Measurements from ENCODE around the gene WWOX. TPM values are rescaled to one million over a fixed set of nuclear protein-coding genes. Genes with fewer than 3 reads are reported as not detected.

WWOX gene
- total and polyA plus RNA-seq, 2 donors (not counting 3 experiments of a cell fraction or from before 2014, with no cell fraction given): 6.2 to 12.5 TPM

DNA sequence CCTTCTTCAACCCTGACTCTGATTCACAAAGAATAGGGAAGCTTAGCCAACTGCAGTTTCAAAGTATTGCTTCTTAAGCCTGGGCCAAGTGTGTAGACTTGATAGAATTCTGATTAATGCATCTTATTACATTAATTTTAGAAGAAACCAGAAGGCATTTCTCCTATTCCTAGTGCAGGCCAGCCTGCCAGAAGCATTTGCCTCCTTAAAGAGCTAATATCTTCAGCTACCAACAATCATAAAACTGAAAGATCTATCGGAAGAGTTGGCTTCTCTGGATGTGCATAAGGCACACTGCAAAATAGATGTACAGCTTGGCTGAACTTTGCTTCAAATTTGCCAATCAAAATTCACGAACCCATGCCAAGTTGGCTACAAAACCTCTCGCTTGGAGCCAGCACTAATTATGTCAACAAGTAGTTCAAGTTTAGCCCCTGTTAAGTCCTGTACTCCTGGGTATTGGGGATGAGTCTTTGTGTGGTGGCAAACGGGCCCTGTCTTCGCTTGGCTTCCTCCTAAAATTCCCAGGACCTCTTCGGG is 717.8 kb downstream of the WWOX start:
- dilution Hi-C loops (cut with MboI; ENCODE audit: extremely low pct_ligation_motif_present, low sequenced_read_pairs): no loop called here
- H3K9me1 ChIP-seq (replicated peaks; ENCODE audit: control insufficient read depth, extremely low read depth, insufficient read depth, low read length): no peaks in the 10 kb centered on the region
- H3K27ac ChIP-seq (ENCODE audit: insufficient read depth, low read depth, low read length): no peak overlapping the region
- DNase-seq (ENCODE audit: low read depth, low spot score) (no peak), FAIRE-seq (no peak)
- no peaks in the 10 kb centered on the region for H4K20me1 ChIP-seq (replicated peaks; ENCODE audit: control insufficient read depth, extremely low read depth, insufficient read depth, low read length)
- no peaks in the 10 kb centered on the region for H3K27me3 ChIP-seq (ENCODE audit: control insufficient read depth in 2 of 2, insufficient read depth in 2 of 2, low read length in 2 of 2)
- no peak overlapping the region for H3K9ac ChIP-seq (replicated peaks; ENCODE audit: extremely low read depth, insufficient read depth, low read length)
- H3K4me1 ChIP-seq (ENCODE audit: control insufficient read depth, extremely low read depth, insufficient read depth, low read length): no peaks in the 10 kb centered on the region
- TF ChIP-seq MYC (IDR thresholded peaks at IDR 0.05; ENCODE audit: low read depth, low read length) (no peak), POLR2A (IDR thresholded peaks at IDR 0.05; ENCODE audit: low read depth, low read length) (no peak), JUN (IDR thresholded peaks at IDR 0.05; ENCODE audit: borderline replicate concordance, insufficient read depth, insufficient read length, low read depth) (no peak), FOS (IDR thresholded peaks at IDR 0.05; ENCODE audit: borderline replicate concordance, insufficient read depth, low read length) (no peak), EZH2 (IDR thresholded peaks at IDR 0.05; ENCODE audit: borderline replicate concordance, low read depth, low read length, severe bottlenecking) (no peak), POLR2AphosphoS5 (IDR thresholded peaks at IDR 0.05; ENCODE audit: insufficient read depth, low read depth, low read length) (no peak), GATA2 (IDR thresholded peaks at IDR 0.05; ENCODE audit: insufficient read depth, insufficient read length, low read depth, low read length) (no peak), MAX (IDR thresholded peaks at IDR 0.05; ENCODE audit: insufficient read depth, insufficient read length) (no peak)
- TF ChIP-seq, protein P1, sequence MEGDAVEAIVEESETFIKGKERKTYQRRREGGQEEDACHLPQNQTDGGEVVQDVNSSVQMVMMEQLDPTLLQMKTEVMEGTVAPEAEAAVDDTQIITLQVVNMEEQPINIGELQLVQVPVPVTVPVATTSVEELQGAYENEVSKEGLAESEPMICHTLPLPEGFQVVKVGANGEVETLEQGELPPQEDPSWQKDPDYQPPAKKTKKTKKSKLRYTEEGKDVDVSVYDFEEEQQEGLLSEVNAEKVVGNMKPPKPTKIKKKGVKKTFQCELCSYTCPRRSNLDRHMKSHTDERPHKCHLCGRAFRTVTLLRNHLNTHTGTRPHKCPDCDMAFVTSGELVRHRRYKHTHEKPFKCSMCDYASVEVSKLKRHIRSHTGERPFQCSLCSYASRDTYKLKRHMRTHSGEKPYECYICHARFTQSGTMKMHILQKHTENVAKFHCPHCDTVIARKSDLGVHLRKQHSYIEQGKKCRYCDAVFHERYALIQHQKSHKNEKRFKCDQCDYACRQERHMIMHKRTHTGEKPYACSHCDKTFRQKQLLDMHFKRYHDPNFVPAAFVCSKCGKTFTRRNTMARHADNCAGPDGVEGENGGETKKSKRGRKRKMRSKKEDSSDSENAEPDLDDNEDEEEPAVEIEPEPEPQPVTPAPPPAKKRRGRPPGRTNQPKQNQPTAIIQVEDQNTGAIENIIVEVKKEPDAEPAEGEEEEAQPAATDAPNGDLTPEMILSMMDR (IDR thresholded peaks at IDR 0.05; ENCODE audit: extremely low read depth in 1 of 2, insufficient read depth in 1 of 2, low read depth in 1 of 2, low read length in 2 of 2): no peak
- H3K4me2 ChIP-seq (ENCODE audit: insufficient read depth, low read length): no peak overlapping the region
- no peaks in the 10 kb centered on the region for H3K79me2 ChIP-seq (ENCODE audit: control insufficient read depth, insufficient read depth, low read length)
- H2AFZ ChIP-seq (ENCODE audit: low read depth, low read length): no peak overlapping the region
- CTCF ChIA-PET: no interaction called here
- BruUV-seq (replicated peaks): no TSS peak
- intact Hi-C loops (cut with micrococcal nuclease): no loop called here
- no peaks in the 10 kb centered on the region for H3K36me3 ChIP-seq (ENCODE audit: control insufficient read depth in 2 of 2, extremely low read depth in 1 of 2, insufficient read depth in 2 of 2, low read length in 2 of 2)
- POLR2A ChIA-PET: no interaction called here
- H3K4me3 ChIP-seq (replicated peaks in 1 of 3; ENCODE audit: insufficient read depth in 1 of 3, low read depth in 1 of 3, low read length in 3 of 3): no peak overlapping the region
- peaks cover 3% of the 10 kb centered on the region for H3K9me3 ChIP-seq (replicated peaks; ENCODE audit: control insufficient read depth, insufficient read depth, low read length)
